Measurements from ENCODE around the gene ZMYM5.
A peak's percentile ranks its signal among the peaks of the same experiment; 100 is the strongest.
"Not testable (repeated sequence)": the region's sequence is repeated elsewhere in the genome, so short reads cannot be mapped to it uniquely, and the experiment has no call there.

The ZMYM5 gene

GRCh38 chr13:19818223-19818842 lies 45.1 kb downstream of the ZMYM5 start:
- DNase-seq (ENCODE audit: low read depth): peak; percentile 20

DNA sequence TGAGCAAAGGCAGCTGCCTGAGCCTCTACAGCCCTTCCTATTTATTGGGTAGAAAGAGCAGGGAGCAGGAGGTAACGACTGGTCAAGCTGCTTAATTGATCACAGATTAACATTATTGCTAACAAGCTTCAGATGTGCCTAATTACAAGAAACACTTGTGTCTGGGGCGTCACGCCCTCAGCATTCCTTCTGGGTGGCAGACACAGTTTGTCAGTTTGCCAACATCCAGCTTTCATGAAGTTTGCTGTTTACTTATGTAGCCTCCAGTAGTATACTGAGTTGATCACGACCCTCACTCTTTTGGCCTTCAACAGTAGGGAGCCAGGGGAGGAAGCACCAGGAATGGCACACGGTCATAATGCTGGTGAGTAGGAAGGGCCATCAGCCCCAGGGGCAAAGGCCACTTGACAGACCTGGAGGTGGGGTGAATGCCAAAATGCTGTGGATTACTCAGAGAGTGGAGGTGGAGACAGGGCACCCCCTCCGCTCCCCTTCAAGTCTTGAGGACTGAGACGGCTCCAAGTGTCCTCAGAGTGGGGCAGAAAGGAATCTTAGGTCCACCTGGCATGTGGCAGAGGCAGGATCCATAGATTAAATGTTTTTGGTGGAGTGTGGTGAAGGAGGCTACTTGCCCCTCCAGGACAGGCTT lies 45.8 kb downstream of the ZMYM5 start:
- no peak for DNase-seq (ENCODE audit: low read depth)

DNA sequence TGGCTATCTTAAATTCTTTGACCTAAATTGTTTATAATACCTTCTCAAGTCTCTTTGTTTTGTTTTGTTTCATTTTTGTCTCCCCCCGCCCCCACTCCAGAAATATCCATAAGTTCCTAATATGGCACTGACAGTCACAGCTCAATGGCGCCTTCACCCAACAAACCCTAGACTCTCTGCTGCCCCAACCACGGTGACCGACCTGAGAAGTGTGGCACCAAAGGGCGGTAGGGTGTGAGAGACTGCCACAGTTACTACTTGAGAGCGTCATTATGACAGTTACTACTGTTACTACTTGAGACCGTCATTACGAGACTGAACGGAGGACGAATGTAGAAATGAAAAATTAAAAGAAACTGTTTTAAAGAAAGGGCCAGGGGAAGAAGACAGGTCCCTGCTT lies 46.3 kb downstream of the ZMYM5 start:
- DNase-seq (ENCODE audit: low read depth): no peak

- not testable (repeated sequence) for DNase-seq (ENCODE audit: low read depth)
These were observed 47.6 kb downstream of the ZMYM5 start for GRCh38 chr13:19815842-19816241.

DNA sequence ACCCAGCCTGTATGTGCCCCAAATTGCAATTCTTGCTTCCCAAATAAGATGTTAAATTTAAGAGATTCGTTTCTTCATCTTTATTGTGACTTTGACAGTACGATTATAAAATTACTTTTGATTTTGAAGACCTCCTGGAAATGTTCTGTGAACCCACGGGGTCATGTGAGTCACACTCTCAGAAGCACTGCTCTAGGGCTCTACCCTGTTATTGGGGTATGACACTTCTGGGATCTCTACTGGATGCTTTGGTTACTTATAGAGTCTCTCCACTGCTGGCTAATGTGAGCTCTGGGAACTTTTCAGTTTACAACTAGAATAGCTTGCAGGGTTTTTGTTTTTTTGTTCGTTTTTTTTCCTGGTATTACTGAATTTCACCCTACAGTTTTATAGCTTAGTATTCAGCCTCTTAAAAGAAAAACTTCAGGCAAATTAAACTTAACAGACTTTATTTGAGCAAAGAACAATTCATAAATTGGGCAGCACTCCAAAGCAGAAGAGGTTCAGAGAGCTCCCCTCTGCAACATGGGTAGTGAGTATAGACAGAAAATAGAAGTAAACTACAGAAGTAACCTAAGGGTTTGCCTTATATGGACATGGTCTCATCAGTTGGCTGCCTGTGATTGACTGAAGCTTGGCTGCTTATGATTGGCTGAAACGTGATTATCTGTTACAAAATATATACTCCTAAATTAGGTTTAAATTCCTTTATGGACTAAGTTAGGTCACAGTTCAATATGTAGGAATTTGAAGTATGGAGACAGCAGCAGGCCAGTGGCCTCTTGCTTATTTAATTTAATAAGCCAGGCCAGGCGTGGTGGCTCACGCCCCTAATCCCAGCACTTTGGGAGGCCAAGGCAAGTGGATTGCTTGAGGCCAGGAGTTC lies 52.2 kb downstream of the ZMYM5 start:
- DNase-seq (ENCODE audit: low read depth): peak; percentile 15

DNA sequence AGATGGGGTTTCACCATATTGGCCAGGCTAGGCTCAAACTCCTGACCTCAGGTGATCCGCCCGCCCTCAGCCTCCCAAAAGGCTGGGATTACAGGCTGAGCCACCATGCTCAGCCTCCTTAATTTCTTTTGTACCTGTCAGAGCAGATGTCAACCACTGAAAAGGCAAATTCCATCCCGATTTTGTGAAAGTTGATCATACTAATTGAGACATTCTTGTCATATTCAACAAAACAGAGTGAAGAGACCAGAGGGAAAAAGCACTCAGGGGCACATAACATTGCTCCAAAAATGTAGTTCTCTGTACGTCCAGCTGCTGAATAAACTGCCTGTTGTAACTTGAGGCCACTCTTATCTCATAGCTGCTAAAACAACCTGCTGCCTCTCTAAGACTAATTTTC lies 53.3 kb downstream of the ZMYM5 start:
- no peak for DNase-seq (ENCODE audit: low read depth)

GRCh38 chr13:19805765-19806164 lies 57.7 kb downstream of the ZMYM5 start:
- DNase-seq (ENCODE audit: low read depth): no peak

GRCh38 chr13:19795956-19796355 lies 67.5 kb downstream of the ZMYM5 start:
- DNase-seq (ENCODE audit: low read depth): no peak

DNA sequence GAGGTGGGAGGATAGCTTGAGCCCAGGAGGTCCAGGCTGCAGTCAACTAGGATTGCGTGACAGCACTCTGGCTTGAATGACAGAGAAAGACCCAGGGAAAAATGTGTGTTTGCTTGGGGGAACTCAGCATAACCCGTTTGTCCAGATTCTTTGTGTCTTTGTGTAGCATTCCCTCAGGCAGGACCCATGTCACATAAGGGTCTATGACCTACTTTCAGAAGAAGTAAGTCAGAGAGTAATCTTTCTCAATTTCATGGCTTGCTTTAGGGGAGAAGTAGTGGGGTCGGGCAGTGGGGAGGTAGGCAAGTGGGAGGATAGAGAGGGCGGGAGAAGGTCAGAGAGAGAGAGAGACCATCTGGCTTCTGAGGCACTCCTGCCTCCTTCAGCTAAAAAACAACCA lies 68.8 kb downstream of the ZMYM5 start:
- DNase-seq (ENCODE audit: low read depth): no peak

- DNase-seq (ENCODE audit: low read depth): no peak
These were observed 71.4 kb downstream of the ZMYM5 start for GRCh38 chr13:19791953-19792537.

DNA sequence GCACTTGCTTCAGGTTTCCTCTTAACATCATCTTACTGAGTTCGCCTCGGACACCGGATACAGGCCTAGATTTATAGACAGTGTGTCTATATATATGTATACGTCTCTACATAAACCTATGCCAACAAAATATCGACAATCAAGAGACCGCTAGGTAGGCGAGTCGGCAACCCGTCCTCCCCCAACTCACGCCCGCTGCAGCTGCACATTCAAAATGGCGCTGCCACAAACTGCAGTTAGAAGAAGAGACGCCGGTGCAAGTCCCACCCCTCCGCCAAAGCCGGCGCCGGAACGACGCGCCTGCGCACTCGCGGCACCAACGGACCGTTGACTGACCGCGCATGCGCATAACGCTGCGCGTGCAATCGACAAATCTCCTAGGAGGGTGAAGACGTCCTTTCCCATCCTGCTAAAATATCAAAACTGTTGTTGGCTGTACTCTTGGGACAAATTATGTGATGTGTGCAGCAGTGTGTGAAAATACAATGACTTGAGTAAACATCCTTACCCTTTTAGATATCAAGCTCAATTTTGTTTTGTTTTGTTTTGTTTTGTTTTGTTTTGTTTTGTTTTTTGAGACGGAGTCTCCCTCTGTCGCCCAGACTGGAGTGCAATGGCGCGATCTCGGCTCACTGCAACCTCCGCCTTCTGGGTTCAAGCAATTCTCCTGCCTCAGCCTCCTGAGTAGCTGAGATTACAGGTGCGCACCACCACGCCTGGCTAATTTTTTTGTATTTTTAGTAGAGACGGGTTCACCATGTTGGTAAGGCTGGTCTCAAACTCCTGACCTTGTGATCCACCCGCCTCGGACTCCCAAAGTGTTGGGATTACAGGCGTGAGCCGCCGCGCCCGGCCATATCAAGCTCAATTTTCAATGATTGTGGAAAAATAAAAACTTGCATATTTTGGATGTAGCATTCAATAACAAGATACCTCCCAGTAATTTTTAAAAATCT lies 80.4 kb downstream of the ZMYM5 start, which contains the start of gene PSPC1:
Gene PSPC1 (minus strand): TSS at position 219 of the 956 bp plus-strand sequence. CDS start 188 bp downstream, at position 31.
- DNase-seq (ENCODE audit: low read depth): peak; percentile 95

DNA sequence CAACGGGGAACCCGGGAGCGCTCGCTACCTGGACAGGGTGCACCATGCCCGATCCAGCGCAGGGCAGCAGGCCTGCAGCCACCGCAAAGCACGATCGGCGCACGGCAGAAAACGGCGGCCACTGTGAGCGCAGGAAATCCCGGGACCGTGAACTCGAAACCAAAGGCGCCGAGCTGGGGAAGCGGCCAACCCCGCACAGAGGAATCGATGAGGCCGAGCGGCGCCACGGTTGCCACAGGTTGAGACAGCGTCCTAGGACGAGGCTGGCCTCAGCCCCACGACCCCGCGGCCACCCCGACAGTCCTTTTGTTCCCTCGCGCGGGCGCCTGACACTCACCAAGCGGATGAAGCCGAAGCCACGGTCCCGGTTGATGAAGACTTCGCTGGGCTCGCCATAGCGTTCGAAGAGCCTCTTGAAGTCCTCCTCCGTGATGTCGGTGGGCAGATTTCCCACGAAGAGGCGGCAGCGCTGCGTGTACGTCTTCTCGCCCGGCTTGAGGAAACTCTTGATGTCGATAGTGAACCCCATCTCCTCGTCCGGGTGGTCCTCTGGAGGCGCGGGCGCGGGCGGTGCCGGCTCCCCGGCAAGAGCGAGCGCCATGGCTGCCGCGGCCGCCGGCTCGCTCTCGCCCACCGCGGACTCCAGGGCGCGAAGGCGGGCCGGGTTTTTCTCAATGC lies 81.3 kb downstream of the ZMYM5 start:
- peak; percentile 60 for DNase-seq (ENCODE audit: low read depth)

GRCh38 chr13:19781526-19781925 lies 81.9 kb downstream of the ZMYM5 start:
- DNase-seq (ENCODE audit: low read depth): peak; percentile 15

GRCh38 chr13:19780753-19781418 lies 82.6 kb downstream of the ZMYM5 start:
- not testable (repeated sequence) for DNase-seq (ENCODE audit: low read depth)

All from ELR (cell line).